Stimulated activated CD8-positive, alpha-beta memory T cell treated with anti-CD3 and anti-CD28 coated beads, Interleukin-7, amount 100 ng/mL, for 4 hours (primary cell): ENCODE results near the gene APLNR.
"Not testable (repeated sequence)": the region's sequence is repeated elsewhere in the genome, so short reads cannot be mapped to it uniquely, and the experiment has no call there.

Experiments used
- DNase-seq, 2 donors: peaks; one replicate each; pipeline ENCODE4 v3.0.0-alpha.2; 2020; ENCODE audit warnings: low read depth in 2 of 2

APLNR gene

DNA sequence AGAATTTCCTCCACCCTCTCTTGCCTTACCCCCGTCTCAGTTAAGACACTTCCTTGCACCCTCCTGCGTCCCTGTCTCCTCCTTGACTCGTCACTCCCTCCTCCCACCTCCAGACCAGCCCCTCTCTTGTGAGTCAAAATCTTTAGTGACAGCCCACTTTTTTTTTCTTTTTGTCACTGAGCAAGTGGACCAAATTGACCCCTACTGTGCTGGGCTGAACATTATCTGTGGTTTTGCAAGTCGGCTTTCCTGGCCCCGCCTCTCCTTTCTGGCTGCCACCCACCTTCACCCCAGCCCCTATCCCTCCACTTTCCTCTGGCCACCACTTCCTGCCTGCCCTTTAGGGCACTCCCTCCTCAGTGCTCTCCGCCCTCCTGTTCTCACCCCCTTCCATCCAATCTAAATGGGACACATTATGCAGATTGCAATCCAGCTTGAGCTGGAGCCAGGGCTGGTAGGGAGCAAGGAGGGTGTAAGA is at the start of gene APLNR:
TSS of gene APLNR (minus strand) at position 47 of the 478 bp plus-strand sequence. CDS start 246 bp downstream, outside the sequence.
- DNase-seq, result no peak

DNA sequence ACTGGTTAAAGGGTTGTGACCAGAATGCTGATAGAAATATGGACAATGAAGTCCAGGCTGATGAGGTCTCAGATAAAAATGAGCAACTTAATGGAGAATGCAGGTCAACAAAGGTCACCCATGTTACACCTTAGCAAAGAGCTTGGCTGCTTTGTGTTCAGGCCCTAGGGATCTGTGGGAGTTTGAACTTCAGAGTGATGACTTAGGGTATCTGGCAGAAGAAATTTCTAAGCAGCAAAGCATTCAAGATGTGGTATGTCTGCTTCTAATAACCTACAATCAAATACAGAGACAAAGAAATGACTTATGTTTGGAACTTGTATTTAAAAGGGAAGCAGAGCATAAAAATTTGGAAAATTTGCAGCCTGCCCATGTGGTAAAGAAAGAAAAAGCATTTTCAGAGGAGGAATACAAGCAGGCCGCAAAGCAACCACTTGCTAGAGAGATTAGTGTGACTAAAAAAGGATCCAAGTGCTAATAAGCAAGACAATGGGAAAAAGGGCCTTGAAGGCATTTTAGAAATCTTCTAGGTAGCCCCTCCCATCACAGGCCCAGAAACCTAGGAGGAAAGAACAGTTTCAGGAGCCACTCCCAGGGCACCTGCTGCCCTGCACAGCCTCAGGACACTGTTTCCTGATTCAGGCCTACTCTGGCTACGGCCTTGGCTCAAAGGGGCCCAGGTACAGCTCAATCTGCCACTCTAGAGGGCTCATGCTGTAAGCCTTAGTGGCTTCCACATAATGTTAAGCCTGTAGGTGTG is 46.4 kb upstream of the APLNR start:
- no peak for DNase-seq

DNA sequence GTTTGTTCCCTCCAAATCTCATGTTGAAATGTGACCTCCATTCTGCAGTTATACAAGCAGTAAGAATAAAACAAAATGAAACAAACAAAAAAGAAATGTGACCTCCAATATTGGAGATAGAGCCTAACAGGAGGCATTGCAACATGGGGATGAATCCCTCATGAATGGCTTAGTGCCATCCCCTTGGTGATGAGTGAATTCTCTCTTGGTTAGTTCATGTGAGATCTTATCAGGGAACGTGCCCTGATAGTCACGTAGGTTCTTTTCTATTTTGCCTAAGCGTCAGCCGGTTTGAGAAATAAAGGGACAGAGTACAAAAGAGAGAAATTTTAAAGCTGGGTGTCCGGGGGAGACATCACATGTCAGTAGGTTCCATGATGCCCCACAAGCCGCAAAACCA is 44.5 kb upstream of the APLNR start:
- not testable (repeated sequence) for DNase-seq

DNA sequence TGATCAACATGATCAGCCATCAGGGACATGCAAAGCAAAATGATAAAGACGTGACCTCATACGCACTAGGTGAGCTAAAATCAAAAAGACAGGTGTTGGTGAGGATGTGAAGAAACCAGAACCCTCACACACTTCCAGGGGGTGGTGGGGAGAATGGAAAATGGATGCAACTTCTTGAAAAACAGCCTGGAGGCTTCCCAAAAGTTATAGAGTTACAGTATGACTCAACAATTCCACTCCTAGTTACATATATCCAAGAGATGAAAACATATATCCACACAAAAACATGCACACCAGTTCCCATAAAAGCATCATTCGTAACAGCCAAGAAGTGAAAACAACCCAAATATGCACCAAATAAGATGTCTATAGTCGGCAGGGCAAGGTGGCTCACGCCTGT is 42.1 kb upstream of the APLNR start:
- DNase-seq, result no peak

DNA sequence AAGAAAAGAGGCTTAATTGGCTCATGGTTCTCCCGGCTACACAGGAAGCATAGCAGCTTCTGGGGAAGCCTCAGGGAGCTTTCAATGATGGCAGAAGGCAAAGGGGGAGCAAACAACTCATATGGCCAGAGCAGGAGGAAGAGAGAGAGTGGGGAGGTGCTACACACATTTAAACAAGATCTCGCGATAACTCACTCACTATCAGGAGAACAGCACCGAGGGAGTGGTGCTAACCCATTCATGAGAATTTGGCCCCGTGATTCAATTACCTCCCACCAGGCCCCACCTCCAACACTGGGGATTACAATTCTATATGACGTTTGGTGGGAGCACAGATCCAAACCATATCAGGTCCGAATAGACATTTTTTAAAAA is 41.7 kb upstream of the APLNR start:
- DNase-seq, result no peak

DNA sequence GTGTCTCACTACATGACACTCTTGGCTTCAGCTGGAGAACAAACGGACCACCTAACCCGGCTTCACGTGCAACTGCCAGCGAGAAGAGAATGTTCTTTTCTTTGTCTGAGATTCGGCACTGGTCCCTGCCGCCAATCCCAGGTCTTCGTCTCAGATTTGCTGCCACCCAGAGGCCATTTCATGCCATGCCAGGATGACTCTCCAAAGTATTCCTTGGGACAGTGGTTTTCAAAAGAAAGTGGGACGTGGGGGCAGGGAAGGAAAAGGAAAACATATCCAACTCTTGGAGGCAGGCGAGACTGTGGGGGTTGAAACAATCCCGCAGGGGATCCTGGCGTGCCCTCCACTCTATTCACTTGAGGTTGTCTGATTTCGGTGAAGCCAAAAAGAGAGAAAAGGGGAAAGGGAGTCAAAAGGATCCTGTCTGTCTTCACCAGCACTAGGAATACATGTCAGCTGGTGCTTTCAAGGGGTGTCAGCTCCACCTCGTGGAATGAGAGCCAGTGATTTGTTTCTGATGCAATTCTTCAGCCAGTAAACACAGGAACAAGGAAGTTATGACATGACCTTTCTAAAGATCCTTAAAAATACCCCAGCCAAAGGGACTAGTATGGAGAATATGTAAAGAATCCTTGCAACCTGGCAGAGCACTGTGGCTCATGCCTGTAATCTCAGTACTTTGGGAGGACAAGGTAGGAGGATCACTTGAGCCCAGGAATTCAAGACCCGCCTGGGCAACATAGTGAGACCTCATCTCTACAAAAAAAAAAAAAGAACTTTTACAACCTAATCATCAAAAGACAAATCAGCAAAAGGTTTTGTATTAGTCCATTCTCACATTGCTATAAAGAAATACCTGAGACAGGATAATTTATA is 41.0 kb upstream of the APLNR start:
- no peak for DNase-seq

DNA sequence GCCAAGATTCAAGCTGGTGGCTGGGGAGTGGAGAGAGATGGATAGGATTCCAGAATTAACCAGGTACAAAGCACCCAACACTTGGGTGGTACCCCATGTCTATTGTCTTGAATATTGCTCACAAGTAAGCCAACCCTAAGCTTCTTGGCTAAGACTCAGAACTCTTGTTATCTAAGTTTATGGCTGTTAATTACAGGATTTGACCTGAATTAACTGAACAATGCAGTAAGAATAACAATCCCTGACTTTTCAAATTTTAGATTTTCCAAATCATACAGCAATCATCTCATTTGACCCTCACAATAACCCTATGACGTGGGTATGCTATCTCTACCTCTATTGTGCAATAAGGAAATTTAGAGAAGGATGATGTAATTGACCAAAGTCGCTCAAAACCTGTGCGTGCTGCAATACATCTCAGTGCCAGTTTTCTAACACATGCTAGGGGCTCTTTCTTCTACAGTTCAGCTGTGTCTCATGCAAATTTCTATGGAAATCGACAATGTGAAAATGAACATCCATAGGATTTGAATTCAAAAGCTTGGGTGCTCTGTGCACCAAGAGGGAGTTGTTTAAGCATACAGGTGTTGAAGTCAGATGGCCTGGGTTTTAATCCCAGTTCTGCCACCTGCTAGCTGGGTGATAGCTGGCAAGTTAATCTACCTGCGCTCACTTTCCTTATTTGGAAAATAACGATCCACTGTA is 40.1 kb upstream of the APLNR start:
- DNase-seq, result no peak

DNA sequence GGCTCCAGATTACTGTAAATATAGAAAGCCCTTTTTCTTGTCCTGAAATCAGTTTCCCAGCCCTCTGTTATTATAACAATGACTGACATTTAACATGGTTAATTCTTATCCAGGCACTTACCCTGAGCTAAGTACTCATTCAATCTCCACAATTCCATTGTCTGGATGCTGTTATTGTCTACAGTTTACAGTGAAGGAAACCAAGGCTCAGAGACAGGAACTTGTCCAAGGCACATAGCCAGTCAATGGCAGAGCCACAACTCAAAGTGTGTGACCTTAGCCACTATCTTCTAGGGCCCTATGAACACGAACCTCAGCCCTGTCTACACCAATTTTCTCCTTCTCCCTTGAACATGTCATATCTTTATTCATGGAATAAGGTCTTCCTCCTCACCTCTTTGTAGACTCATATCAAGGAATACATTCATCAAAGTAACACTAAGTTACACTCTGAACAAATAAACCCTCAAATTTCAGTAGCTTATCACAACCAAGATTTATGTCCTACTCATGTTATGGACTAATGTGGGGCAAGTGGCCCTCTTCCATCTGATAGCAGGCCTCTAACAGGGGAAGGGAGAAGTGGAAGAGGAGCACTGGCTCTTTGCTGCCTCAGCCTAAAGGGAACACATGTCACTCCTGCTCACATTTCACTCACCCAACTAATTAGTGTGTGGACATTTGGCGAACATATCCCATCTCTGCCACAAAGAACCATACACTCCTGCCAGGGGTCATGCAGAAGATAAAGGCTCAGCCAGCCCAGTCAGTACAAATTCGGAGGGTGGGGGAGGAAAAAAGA is 39.3 kb upstream of the APLNR start:
- DNase-seq, result no peak

DNA sequence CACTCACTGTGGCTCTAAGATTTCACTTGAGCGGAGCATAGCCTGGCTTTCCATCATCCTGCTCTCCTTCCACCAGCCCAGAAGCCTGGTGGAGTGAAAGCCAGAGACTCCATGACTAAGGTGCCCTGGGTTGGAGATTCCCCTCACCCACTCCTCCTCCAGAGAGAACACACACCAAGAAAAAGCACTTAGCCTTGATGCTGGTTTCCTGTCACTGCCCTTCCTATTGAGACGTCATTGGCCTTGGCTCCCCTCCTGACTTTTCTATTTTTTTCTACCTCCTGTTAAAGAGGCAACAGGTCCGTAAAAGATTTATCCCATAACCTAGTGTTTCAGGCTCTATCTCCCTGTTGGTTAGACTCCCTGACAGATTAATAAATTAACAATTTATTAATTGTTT is 38.5 kb upstream of the APLNR start:
- no peak for DNase-seq

DNA sequence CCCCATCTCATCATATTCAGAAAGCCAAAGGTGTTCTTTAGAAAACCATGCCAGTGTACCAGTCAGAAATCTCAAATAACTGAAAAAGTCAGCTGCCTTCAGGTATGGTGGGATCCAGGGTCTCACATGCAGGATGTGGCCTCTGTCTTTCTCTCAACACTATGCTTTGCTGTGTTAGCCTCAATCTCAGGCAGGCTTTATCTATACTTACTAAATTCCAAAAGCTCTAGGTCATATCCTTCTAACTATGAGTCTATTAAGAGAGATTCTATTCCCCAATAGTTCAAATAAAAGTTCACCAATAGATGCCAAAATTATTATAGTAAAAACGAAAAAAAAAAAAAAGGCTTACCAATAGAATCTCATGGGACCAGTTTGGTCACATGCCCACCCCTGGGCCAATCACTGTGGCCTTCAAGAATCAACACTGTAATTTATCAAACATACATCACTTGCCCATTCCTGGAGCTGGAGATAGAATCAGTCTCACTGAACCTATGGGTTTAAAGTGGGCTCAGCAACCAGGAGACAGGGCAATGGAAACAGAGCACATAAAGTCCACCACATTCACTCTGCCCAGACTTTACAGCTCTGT is 38.0 kb upstream of the APLNR start:
- no peak for DNase-seq

DNA sequence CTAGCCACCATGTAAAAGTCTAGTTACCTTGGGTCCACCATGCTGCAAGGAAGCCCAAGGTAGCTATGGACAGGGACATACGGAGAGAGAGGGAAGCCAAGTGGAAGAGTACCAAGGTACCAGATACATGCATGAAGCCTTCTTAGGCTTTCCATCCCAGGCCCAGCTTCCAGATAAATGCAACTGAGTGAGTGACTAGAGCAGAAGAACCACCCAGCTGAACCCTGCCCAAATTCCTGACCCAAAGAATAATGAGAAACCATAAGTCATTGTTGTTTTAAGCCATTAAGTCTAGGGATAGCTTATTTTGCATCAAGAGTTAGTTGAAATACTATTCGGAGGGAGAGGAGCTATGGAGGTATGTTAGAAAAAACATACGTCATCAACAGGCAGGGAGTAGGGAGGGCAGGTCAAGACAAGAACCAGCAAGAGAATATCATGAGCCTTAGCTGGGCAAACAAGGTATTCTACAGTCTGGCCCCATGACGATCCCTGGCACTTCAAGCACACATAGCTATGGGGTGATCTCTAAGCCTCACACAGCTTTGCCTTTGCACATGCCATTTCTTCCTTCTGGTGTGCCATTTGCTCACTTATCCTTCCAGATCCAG is 36.5 kb upstream of the APLNR start:
- DNase-seq, result no peak

DNA sequence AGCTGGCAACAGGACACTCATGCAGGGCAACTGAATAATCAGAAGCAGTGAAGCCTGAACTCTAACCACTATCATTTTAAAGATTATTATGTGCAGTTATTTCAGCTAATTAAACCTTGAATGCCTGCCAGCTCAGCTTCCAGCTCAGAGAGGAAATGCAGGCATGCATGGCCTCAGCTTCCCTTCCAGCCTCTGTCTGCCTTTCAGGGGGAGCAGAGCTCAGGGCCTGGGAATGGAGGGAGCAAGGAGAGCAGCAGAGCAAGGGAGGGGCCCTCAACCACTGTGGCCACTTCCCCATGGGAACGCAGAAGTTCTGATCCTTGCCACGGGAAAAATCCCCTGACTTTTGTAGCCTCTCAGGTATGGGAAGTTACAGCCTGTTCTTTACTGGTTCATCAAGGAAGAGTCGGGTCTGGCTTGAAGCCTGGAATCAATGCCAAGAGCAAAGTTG is 32.5 kb upstream of the APLNR start:
- DNase-seq, result no peak

DNA sequence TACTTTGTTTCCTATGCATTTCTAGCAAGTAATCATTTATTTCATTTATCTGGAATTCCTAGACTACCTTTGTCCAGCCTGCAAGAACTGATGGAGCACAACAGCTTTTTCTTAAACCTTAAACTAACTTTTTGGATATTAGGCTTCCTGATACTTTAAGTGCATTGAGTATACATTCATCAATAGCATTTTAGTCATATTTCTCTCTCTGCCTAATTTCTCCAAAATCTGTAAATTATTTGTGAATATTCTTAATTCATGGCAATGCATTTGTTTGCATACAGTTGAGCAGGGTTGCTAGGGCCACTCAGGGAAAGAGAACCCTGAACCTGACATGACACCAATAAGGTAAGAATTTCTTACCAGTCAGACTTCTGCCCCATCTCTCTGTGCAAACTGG is 29.1 kb upstream of the APLNR start:
- no peak for DNase-seq

DNA sequence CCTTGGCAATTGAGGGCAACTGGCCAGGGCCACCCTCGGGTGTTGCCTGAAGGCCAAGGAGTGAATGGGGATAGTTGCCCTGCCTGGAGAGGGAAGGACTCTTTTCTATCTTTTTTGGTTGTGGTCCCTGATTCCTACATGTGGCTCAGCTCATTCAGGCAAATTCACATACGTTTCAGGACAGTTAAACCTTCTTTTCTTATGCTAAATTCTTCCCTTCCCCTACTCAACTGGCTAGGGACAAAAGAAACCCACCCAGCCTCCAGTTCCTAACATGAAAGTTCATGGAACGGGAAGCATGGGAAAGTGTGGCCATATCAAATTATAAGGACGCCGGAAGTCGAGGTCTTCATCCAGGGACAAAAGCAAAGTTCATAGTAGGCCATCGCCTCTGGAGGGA is 26.3 kb upstream of the APLNR start:
- no peak for DNase-seq

DNA sequence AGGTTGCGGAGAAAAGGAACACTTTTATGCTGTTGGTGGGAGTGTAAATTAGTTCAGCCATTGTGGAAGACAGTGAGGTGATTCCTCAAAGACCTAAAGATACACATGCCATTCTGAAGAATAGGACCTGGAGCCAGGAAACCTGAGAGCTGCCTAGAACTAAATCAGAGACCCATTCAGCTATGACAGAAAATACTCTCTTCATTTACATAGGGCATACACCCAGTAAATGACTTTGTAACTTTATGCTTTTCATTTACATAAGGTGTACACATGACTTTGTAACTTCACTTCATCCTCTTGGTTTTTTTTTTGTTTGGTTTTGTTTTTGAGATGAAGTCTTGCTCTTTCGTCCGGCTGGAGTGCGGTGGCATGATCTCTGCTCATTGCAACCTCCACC is 25.1 kb upstream of the APLNR start:
- no peak for DNase-seq

DNA sequence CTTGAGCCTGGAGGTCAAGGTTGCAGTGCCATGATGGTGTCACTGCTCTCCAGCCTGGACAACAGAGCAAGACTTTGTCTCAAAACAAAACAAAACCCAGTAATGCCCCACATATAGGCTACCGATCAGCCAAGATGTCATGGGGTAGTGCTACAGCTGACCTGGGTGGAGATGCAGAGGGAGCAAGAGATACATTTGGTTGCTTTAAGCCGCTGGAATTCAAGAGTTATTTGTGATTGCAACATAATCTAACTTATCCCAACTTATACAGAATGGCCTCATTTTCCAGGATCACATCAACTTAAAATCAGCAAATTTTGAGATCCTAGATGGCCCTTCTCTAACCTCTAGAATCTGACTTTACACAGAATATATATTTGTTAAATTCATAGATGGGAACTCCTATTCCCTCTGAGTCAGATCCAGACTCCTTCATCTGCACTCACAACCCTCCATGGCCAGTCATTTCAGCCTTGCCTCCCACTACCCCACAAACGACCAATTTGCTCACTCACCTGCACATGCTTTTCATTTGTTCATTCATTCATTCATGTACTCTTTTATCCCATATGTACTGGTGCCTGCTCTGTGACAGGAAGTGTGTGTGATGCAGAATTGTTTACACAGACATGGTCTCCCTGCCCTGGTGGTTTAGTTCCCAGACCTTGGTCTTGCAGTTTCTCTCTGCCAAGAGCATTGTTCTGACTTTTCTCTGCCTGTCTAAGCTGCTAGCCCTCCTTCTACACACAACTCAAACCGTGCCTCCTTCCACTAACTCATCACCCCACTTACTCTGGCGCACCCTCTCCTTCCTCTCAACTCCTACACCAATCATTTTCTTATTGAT is 24.1 kb upstream of the APLNR start:
- DNase-seq, result no peak

DNA sequence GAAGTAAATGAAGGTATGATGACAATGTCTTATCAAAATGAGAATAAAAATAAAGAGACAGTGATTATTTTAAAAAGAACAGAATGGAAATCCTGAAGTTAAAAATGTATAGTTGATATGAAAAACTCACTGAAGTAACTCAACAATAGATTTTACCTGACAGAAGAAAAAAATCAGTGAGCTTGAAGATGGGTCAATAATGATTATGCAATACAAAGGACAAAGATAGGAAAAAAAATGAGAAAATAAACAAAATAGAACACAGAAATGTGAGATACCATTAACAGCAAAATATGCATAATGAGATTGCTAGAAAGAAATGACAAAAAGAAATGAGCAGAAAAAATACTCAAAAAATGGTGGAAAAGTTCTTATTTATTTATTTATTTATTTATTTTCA is 19.1 kb upstream of the APLNR start:
- no peak for DNase-seq

DNA sequence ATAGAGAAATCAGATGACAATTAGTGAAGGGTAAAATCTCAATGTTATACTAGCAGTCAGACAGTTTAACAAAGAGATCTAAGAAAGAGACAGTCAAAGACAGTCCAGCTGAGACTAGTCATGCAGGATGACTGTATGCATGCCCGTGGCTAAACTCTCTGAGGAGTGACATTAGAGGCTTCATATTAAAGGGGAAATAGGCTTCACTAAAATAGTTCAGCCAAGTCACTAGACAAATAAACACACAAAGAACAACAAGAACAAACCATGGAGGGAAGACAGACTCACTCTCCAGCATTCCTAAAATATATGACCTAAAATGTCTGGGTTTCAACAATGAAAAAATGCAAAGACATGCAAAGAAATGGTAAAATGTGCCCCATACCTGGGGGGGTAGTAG is 18.6 kb upstream of the APLNR start:
- DNase-seq, result no peak

DNA sequence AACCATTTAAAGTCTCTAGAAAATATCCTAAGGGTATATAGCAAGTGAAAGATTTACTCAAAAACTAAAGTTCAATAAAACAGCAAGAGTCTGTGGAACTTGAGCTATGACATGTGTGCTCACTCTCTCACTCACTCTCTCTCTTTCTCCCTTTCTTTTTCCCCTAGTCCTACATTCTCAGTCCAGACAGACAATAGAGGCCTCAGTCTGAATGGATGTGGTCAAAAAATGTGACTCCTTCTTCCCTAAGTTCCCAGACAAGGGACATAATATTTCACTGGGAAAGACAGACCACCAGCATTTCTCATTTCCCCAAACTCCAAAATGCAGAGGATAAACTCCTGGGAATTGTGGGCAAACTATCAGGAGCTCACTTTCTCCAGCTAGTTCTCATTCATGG is 17.6 kb upstream of the APLNR start:
- no peak for DNase-seq
